ENCODE data around the gene GNPDA1.
"Not testable (repeated sequence)": the region's sequence is repeated elsewhere in the genome, so short reads cannot be mapped to it uniquely, and the experiment has no call there.

Gene GNPDA1

GRCh38 chr5:142040285-142040684 lies 27.5 kb upstream of the GNPDA1 start:
- no peak overlapping the region for H3K27ac ChIP-seq
- no peaks in the 10 kb centered on the region for H4K20me1 ChIP-seq (ENCODE audit: insufficient read depth)
- no peak overlapping the region for H3K4me2 ChIP-seq
- no peak overlapping the region for H3K4me3 ChIP-seq (IDR thresholded peaks at IDR 0.05; ENCODE audit: insufficient read depth, low read depth, low read length)
- H3K4me1 ChIP-seq (ENCODE audit: low read depth, poor library complexity, severe bottlenecking) = no peaks in the 10 kb centered on the region
- no peaks in the 10 kb centered on the region for H3K27me3 ChIP-seq (ENCODE audit: insufficient read depth, low read depth)
- no peaks in the 10 kb centered on the region for H3K79me2 ChIP-seq (ENCODE audit: insufficient read depth, low read depth)
- H3K36me3 ChIP-seq (ENCODE audit: insufficient read depth) = no peaks in the 10 kb centered on the region
- no peak overlapping the region for H3K9ac ChIP-seq
- no peak for TF ChIP-seq CTCF (conservative IDR thresholded peaks at IDR 0.05; ENCODE audit: low read depth, low read length)
- no peak overlapping the region for H2AFZ ChIP-seq (ENCODE audit: low read depth)

- Histone ChIP-seq H4K20me1 (ENCODE audit: insufficient read depth) (no peaks in the 10 kb centered on the region), H3K4me2 (no peak overlapping the region), H3K27ac (no peak overlapping the region), H3K79me2 (ENCODE audit: insufficient read depth, low read depth) (no peaks in the 10 kb centered on the region), H3K4me3 (IDR thresholded peaks at IDR 0.05; ENCODE audit: insufficient read depth, low read depth, low read length) (no peak overlapping the region), H3K27me3 (ENCODE audit: insufficient read depth, low read depth) (no peaks in the 10 kb centered on the region), H3K36me3 (ENCODE audit: insufficient read depth) (no peaks in the 10 kb centered on the region), H3K9ac (no peak overlapping the region), H3K4me1 (ENCODE audit: low read depth, poor library complexity, severe bottlenecking) (no peaks in the 10 kb centered on the region), H2AFZ (ENCODE audit: low read depth) (no peak overlapping the region)
- TF ChIP-seq CTCF (conservative IDR thresholded peaks at IDR 0.05; ENCODE audit: low read depth, low read length) = no peak
These were observed 25.9 kb upstream of the GNPDA1 start for GRCh38 chr5:142038735-142039134.

- not testable (repeated sequence) for H3K79me2 ChIP-seq (ENCODE audit: insufficient read depth, low read depth); H2AFZ ChIP-seq (ENCODE audit: low read depth); H3K9ac ChIP-seq; H3K27me3 ChIP-seq (ENCODE audit: insufficient read depth, low read depth); H3K4me2 ChIP-seq; H3K4me3 ChIP-seq (IDR thresholded peaks at IDR 0.05; ENCODE audit: insufficient read depth, low read depth, low read length); H4K20me1 ChIP-seq (ENCODE audit: insufficient read depth); H3K36me3 ChIP-seq (ENCODE audit: insufficient read depth); H3K4me1 ChIP-seq (ENCODE audit: low read depth, poor library complexity, severe bottlenecking); H3K27ac ChIP-seq
These were observed 24.8 kb upstream of the GNPDA1 start for GRCh38 chr5:142037599-142037998.

GRCh38 chr5:142036918-142037317 lies 24.1 kb upstream of the GNPDA1 start:
- no peak overlapping the region for H2AFZ ChIP-seq (ENCODE audit: low read depth)
- H3K27me3 ChIP-seq (ENCODE audit: insufficient read depth, low read depth) = no peaks in the 10 kb centered on the region

GRCh38 chr5:142034994-142035393 lies 22.2 kb upstream of the GNPDA1 start:
- H3K4me3 ChIP-seq (IDR thresholded peaks at IDR 0.05; ENCODE audit: insufficient read depth, low read depth, low read length) = no peak overlapping the region
- no peaks in the 10 kb centered on the region for H3K27me3 ChIP-seq (ENCODE audit: insufficient read depth, low read depth)
- H3K4me1 ChIP-seq (ENCODE audit: low read depth, poor library complexity, severe bottlenecking) = no peaks in the 10 kb centered on the region
- H3K36me3 ChIP-seq (ENCODE audit: insufficient read depth) = no peaks in the 10 kb centered on the region
- no peak overlapping the region for H3K27ac ChIP-seq
- TF ChIP-seq CTCF (conservative IDR thresholded peaks at IDR 0.05; ENCODE audit: low read depth, low read length) = no peak
- H4K20me1 ChIP-seq (ENCODE audit: insufficient read depth) = no peaks in the 10 kb centered on the region
- no peak overlapping the region for H3K4me2 ChIP-seq
- H2AFZ ChIP-seq (ENCODE audit: low read depth) = no peak overlapping the region
- H3K9ac ChIP-seq = no peak overlapping the region
- no peaks in the 10 kb centered on the region for H3K79me2 ChIP-seq (ENCODE audit: insufficient read depth, low read depth)

More at GRCh38 chr5:142036918-142037317, 24.1 kb upstream of the GNPDA1 start:
- no peak overlapping the region for H3K27ac ChIP-seq
- no peaks in the 10 kb centered on the region for H3K79me2 ChIP-seq (ENCODE audit: insufficient read depth, low read depth)
- H3K9ac ChIP-seq = no peak overlapping the region
- H4K20me1 ChIP-seq (ENCODE audit: insufficient read depth) = no peaks in the 10 kb centered on the region
- no peak overlapping the region for H3K4me3 ChIP-seq (IDR thresholded peaks at IDR 0.05; ENCODE audit: insufficient read depth, low read depth, low read length)
- H3K4me2 ChIP-seq = no peak overlapping the region
- no peaks in the 10 kb centered on the region for H3K36me3 ChIP-seq (ENCODE audit: insufficient read depth)
- H3K4me1 ChIP-seq (ENCODE audit: low read depth, poor library complexity, severe bottlenecking) = no peaks in the 10 kb centered on the region
- no peak for TF ChIP-seq CTCF (conservative IDR thresholded peaks at IDR 0.05; ENCODE audit: low read depth, low read length)

- not testable (repeated sequence) for H3K4me3 ChIP-seq (IDR thresholded peaks at IDR 0.05; ENCODE audit: insufficient read depth, low read depth, low read length); H3K4me2 ChIP-seq; H3K27me3 ChIP-seq (ENCODE audit: insufficient read depth, low read depth); H2AFZ ChIP-seq (ENCODE audit: low read depth); H3K27ac ChIP-seq; H3K4me1 ChIP-seq (ENCODE audit: low read depth, poor library complexity, severe bottlenecking); H3K9ac ChIP-seq; H3K36me3 ChIP-seq (ENCODE audit: insufficient read depth); H3K79me2 ChIP-seq (ENCODE audit: insufficient read depth, low read depth); H4K20me1 ChIP-seq (ENCODE audit: insufficient read depth)
These were observed 21.1 kb upstream of the GNPDA1 start for GRCh38 chr5:142033632-142034567.
